ENCODE data around the gene EYS. TPM values are rescaled to one million over a fixed set of nuclear protein-coding genes. Genes with fewer than 3 reads are reported as not detected.

EYS gene
- total RNA-seq, 2 experiments from 2014 or later: not detected

- H3K4me1 ChIP-seq (ENCODE audit: insufficient read depth, low read length): no peaks in the 10 kb centered on the region
- ChIA-PET POLR2A (no interaction called here), CTCF (no interaction called here)
- no peaks in the 10 kb centered on the region for H3K4me1 Mint-ChIP-seq (ENCODE audit: low read depth)
- H3K4me3 Mint-ChIP-seq: no peak overlapping the region
- H3K9me3 Mint-ChIP-seq: peaks cover 4% of the 10 kb centered on the region
- no peak overlapping the region for H3K27ac Mint-ChIP-seq
- no peak overlapping the region for H3K27ac ChIP-seq (ENCODE audit: low read depth in 1 of 2, low read length in 2 of 2)
- peaks cover 9% of the 10 kb centered on the region for H3K27me3 Mint-ChIP-seq
- H3K9me3 ChIP-seq (ENCODE audit: control insufficient read depth in 1 of 2, insufficient read depth in 1 of 2, low read length in 2 of 2): no peaks in the 10 kb centered on the region
- intact Hi-C loops (cut with DNase I, micrococcal nuclease): loop anchor here (2.0 to 10.0 kb wide), 2 partner anchors 261 to 413 kb away; no protein-coding TSS in a partner anchor
- no peak for ATAC-seq (ENCODE audit: poor library complexity)
- no peak for DNase-seq
- TF ChIP-seq, protein P1, sequence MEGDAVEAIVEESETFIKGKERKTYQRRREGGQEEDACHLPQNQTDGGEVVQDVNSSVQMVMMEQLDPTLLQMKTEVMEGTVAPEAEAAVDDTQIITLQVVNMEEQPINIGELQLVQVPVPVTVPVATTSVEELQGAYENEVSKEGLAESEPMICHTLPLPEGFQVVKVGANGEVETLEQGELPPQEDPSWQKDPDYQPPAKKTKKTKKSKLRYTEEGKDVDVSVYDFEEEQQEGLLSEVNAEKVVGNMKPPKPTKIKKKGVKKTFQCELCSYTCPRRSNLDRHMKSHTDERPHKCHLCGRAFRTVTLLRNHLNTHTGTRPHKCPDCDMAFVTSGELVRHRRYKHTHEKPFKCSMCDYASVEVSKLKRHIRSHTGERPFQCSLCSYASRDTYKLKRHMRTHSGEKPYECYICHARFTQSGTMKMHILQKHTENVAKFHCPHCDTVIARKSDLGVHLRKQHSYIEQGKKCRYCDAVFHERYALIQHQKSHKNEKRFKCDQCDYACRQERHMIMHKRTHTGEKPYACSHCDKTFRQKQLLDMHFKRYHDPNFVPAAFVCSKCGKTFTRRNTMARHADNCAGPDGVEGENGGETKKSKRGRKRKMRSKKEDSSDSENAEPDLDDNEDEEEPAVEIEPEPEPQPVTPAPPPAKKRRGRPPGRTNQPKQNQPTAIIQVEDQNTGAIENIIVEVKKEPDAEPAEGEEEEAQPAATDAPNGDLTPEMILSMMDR (IDR thresholded peaks at IDR 0.05): no peak
- no peaks in the 10 kb centered on the region for H3K36me3 ChIP-seq (ENCODE audit: insufficient read depth, low read length)
- no peaks in the 10 kb centered on the region for H3K36me3 Mint-ChIP-seq (ENCODE audit: low read depth)
- H3K27me3 ChIP-seq (ENCODE audit: control insufficient read depth in 1 of 2, insufficient read depth in 2 of 2, low read length in 2 of 2): peaks cover 0 to under 1% of the 10 kb centered on the region in 2 experiments
- H3K4me3 ChIP-seq (ENCODE audit: low read length): no peak overlapping the region
These were observed 1941.2 kb downstream of the EYS start for GRCh38 chr6:63765828-63766227.

- H3K9me3 ChIP-seq (ENCODE audit: control insufficient read depth in 1 of 2, insufficient read depth in 1 of 2, low read length in 2 of 2): no peaks in the 10 kb centered on the region
- H3K4me3 ChIP-seq (ENCODE audit: low read length): no peak overlapping the region
- TF ChIP-seq, protein P1 (IDR thresholded peaks at IDR 0.05): peak; percentile 77
- Mint-ChIP-seq H3K4me1 (ENCODE audit: low read depth) (no peaks in the 10 kb centered on the region), H3K4me3 (no peak overlapping the region), H3K9me3 (peaks cover 4% of the 10 kb centered on the region), H3K27me3 (peaks cover 8% of the 10 kb centered on the region), H3K27ac (no peak overlapping the region), H3K36me3 (ENCODE audit: low read depth) (no peaks in the 10 kb centered on the region)
- POLR2A ChIA-PET: interaction anchor here (0.6 to 1.2 kb wide), 3 partner anchors 129 to 191 kb away, joined by 3 to 17 read pairs (median 7); partner anchors contain the start of gene PHF3
- CTCF ChIA-PET: interaction anchor here (0.7 to 2.0 kb wide), 5 partner anchors 8 to 166 kb away, joined by 3 to 31 read pairs (median 3); partner anchors contain the start of gene PHF3
- ATAC-seq (ENCODE audit: poor library complexity) (no peak), DNase-seq (peak in 3 of 14 experiments; percentile 65 to 76 (median 70))
- H3K27me3 ChIP-seq (ENCODE audit: control insufficient read depth in 1 of 2, insufficient read depth in 2 of 2, low read length in 2 of 2): no peaks in the 10 kb centered on the region
- intact Hi-C loops (cut with DNase I, micrococcal nuclease): loop anchor here (1.0 to 10.0 kb wide), 4 partner anchors 166 to 412 kb away; no protein-coding TSS in a partner anchor
- H3K27ac ChIP-seq (ENCODE audit: low read depth in 1 of 2, low read length in 2 of 2): no peak overlapping the region
- H3K36me3 ChIP-seq (ENCODE audit: insufficient read depth, low read length): no peaks in the 10 kb centered on the region
- no peaks in the 10 kb centered on the region for H3K4me1 ChIP-seq (ENCODE audit: insufficient read depth, low read length)
These were observed 1942.6 kb downstream of the EYS start for GRCh38 chr6:63764318-63764916.

DNA sequence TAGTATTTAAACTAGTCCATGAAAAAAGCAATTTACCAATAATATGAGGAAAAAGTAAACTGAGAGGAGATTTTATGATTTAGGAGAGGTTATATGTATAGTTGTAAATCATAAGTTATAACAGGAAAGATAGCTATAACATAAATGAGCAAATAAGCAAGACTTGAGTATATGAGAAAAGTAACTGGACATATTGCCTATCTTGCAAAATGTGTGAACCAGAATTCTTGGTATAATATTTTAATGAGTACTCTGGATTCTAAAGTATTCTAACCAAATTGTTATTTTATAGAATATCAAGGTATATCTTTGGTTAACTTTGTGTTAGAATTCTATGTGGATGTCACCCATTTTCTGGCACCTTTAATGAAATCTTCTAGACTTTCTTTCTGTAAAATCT lies 1946.8 kb downstream of the EYS start:
- Mint-ChIP-seq H3K9me3 (peaks cover 6% of the 10 kb centered on the region), H3K4me1 (ENCODE audit: low read depth) (no peaks in the 10 kb centered on the region), H3K27me3 (no peaks in the 10 kb centered on the region), H3K27ac (no peak overlapping the region), H3K36me3 (ENCODE audit: low read depth) (peaks cover 21% of the 10 kb centered on the region), H3K4me3 (no peak overlapping the region)
- Histone ChIP-seq H3K4me1 (ENCODE audit: insufficient read depth, low read length) (no peaks in the 10 kb centered on the region), H3K36me3 (ENCODE audit: insufficient read depth, low read length) (no peaks in the 10 kb centered on the region), H3K4me3 (ENCODE audit: low read length) (no peak overlapping the region), H3K27me3 (ENCODE audit: control insufficient read depth in 1 of 2, insufficient read depth in 2 of 2, low read length in 2 of 2) (no peaks in the 10 kb centered on the region), H3K27ac (ENCODE audit: low read depth in 1 of 2, low read length in 2 of 2) (no peak overlapping the region), H3K9me3 (ENCODE audit: control insufficient read depth in 1 of 2, insufficient read depth in 1 of 2, low read length in 2 of 2) (no peaks in the 10 kb centered on the region)
- TF ChIP-seq, protein P1 (IDR thresholded peaks at IDR 0.05): no peak
- ChIA-PET CTCF (interaction anchor here (1.0 kb wide), 1 partner anchor 162 kb away, joined by 3 read pairs; no protein-coding TSS in a partner anchor), POLR2A (no interaction called here)
- DNase-seq (no peak), ATAC-seq (ENCODE audit: poor library complexity) (no peak)
- intact Hi-C loops (cut with DNase I, micrococcal nuclease): loop anchor here in 1 of 2 experiments (5.0 to 10.0 kb wide), 2 partner anchors 255 to 408 kb away; no protein-coding TSS in a partner anchor
